Measurements from ENCODE around the gene BMP2.

- TF ChIP-seq CTCF (IDR thresholded peaks at IDR 0.05) (no peak), POLR2A (IDR thresholded peaks at IDR 0.05) (no peak), POLR2AphosphoS5 (IDR thresholded peaks at IDR 0.05) (no peak)
These were observed 19.1 kb downstream of the BMP2 start for GRCh38 chr20:6786548-6786947.

All from breast epithelium (tissue), 3 donors.